Middle frontal gyrus (tissue), 1 donor: ENCODE results near the gene STARD3.
"Not testable (repeated sequence)": the region's sequence is repeated elsewhere in the genome, so short reads cannot be mapped to it uniquely, and the experiment has no call there.

ENCODE experiments used
- DNase-seq: peaks from one replicate; pipeline ENCODE4 v3.0.0-alpha.2; 2015; ENCODE audit warnings: low spot score; ENCODE audit errors: extremely low spot score

Gene STARD3

GRCh38 chr17:39636927-39637736 is at the start of gene STARD3:
STARD3 (plus strand) TSS chr17:39637144; CDS start chr17:39653532, 16,388 bp downstream.
- DNase-seq = peak; percentile 78

GRCh38 chr17:39590180-39590579 is 46.8 kb upstream of the STARD3 start:
- not testable (repeated sequence) for DNase-seq

DNA sequence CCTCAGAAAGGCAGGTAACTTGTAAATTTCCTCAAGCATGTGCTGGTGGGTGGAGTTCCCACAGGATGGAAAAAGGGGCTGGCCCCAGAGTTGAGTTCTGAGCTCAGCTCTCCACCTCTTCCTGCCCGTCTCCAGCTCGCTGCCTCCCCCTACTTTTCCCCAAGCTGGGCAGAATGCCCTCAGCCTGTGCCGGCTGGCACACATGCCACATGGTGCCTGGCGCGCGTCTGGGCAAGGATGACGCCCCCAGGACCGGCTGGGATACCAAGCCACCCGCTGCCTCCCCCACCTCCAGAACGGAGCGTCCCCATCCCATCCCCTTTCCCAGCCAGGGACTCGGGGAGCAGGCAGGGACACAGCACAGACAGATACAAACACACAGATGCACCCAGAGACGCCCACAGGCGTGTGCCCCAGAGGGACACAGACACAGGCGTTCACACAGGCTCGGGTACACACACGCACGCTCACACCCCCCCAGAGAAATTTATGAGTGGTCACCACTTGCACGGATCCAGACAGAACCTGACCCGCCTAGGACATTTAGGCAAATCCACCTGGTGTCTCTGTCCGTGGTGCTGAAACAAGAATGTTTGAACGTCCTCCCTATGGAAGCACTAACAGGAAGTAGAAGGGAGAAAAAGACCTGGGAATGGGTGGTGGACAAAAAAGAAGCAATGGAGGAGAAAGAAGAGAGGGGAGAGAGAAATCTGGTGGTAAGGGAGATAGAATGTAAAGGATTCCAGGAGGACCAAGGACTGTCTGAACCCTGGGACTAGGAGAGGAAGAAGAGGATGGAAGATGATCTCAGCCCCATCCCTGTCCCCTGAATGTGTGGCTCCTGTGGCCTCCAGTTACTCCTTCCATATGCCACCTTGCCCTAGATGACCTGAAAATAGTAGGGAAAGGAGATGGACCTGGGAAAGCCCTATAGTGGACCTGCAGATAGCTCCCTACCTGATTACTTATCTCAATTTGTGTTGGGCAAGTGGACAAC is 44.7 kb upstream of the STARD3 start:
- no peak for DNase-seq

GRCh38 chr17:39593371-39593770 is 43.6 kb upstream of the STARD3 start:
- no peak for DNase-seq

DNA sequence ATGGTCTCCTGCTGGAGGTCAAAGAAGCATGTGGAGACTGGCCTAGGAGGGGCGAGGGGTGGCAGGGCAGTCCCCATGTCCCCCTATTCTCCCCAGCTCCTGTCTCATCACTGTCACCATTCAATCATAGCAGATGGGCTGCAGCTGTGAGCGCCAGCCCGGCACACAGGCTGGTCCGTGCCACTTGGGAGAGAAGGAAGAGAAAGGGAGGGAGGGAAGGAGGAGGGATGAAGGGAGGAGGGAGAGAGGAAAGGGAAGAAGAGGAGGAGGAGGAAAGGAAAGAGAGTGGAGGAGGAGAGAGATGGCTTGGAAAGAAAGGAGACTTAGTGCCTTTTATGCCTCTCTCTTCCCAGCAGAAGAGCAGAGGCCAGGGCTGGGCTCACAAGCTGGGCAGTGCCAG is 41.6 kb upstream of the STARD3 start:
- no peak for DNase-seq

DNA sequence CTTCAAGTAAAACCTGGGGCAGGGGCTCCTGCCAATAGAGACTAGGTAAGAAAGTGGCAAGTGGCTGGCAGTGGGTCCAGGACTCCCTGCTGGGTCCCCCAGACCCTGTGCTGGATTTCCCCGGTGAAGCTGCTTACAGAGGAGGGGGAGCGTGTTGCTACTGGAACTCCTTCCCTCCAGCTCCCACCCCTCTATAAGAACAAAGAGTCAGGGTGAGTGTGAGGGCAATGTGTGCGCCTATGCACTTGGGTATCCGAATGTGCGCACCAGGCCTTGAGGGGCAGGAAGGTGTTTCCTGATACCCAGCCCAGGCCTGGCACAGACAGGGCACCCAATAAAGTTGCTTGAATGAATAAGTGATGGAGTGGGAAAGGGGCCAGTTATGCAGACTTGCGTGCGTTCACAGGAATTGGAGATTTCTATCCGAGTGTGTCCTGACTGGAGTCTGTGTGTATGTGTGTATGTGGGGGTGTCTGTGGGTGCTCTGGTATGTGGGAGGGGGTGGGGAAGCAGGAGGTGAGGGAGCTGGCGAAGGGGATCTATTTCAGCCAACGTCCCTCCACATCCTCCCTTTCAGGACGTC is 40.9 kb upstream of the STARD3 start:
- no peak for DNase-seq

DNA sequence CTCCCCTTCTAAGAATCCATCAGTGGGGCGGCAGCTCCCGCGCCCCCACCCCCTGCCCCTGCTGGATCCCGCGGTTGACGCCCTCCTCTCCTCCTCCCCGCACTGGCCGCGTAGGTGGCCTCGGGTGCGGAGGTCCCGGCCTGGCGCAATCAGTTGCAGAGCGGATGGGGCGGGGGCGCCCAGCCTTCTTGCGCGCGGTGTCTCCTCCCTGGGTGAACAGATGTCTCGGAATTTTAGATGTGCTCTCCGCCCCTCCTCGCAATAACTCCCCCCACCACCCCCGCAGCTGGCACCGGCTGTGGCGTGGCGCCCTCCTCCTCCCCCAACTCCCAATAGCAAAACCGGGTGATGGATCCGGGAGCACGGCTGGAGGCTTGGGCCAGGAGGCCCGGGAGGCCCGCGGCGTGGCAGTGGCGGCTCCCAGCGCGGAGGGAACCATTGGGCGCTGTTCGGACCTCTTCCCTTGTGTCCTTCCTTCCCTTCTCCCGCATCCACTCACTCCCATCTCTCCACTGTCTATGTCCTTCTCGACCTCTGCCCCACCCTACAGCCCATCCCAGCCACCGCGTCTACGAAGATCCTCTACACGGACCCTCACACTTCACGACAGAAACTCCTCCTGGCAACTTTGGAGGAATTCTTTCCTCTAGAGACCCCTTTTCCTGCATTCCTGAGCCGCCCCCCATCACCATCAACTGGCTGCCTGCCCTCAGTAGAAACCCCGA is 40.2 kb upstream of the STARD3 start:
- DNase-seq = no peak

- no peak for DNase-seq
Measured at GRCh38 chr17:39597372-39598046, 39.4 kb upstream of the STARD3 start.

DNA sequence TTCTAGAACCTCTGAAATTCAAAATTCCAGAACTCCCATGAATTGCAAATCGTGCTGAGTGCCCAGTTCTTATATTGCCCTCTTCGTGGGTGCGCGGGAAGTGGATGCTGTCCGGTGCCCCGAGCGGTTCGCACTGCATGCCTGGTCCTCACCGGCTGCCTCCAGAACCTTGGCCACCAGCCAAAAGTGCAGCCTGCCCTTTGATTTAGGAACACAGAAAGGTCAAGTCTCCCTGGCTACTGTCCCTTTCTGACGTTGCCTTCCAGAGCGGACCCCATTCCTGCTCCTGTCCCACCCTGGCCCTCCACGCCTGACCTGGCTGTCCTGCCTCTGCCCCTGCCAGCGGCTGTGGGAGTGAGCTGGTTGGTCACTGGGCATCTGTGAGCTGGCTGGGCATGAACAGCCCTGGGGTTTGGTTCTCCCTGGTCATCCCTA is 38.9 kb upstream of the STARD3 start:
- DNase-seq = no peak

DNA sequence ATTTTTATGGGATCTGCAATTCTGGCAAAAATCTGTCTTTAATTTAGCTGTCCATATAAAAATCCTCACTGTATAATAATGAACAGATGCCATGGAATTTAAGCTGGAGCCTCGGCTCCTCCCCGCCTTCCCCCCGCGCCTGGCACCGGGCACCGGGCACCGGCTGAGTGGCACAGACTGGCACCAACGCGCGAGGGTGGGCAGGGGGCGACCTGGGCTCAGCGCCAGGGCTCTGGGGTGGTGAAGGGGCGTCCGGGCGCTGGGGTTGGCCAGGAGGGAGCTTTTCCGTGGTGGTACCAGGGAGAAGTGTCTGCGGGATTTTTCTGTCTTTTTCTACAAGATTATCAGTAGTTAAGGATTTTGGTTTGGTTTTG is 38.3 kb upstream of the STARD3 start:
- DNase-seq = no peak

DNA sequence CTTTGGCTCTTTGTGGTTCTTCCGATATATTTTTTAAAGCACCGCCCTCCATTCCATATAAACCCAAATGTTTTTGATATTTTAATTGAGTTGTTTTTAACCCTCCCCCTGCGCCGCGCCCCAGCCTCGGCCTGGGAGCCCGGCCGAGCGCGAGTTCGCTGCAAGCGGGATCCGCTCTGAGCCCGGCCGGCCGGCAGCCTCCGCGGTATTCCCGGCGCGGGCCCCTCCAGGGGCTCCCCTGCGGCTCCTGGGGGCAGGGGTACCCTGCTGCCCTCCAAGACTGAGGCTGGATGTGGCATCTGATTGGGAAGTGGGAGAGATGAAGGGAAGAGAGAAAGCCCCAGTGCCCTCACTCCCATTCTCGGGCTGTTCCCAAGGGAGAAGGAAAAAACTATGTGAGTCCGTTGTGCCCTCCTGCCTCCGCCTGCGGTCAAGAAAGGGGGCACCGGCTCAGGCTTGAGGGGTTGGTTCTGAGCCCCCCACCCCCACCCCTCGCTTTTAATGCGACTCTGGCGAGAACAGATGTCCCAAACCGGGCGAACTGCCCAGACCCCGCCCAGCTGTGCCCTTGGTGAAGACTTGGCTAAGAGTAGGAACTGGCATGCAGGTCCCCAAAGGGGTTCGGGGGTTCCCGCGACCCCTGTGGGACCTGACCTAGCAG is 37.8 kb upstream of the STARD3 start:
- DNase-seq = no peak

- no peak for DNase-seq
Measured at GRCh38 chr17:39599665-39600231, 37.2 kb upstream of the STARD3 start.

- no peak for DNase-seq
Measured at GRCh38 chr17:39600288-39600996, 36.5 kb upstream of the STARD3 start.

DNA sequence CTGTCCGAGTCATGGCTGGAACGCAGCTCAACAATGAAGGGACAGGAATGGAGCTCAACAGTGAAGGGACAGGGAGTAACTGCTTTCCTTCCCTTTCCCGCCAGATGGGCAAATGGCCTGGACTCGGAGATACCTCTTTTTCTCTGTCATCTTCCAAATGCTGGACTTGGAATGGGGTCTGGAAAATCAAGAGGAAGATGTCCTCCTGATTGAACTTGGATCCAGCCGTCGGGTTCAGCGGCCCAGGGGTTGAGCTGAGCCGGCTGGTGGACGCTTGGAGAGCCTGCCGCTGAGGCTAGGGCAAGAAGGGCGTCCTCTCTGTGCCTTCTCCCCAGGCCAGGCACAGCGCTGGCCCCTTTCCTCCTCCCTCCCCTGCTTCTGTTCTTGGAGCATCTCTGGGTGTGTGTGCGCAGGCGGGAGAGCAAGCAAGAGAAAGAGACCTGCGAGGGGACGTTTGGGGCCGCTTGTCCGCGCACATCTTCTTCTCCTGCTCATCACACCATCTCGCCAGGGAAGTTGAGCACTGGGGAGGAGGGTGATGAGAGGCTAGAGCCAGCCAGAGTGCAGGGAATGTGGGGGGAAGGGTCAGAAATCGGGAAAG is 35.8 kb upstream of the STARD3 start:
- no peak for DNase-seq

DNA sequence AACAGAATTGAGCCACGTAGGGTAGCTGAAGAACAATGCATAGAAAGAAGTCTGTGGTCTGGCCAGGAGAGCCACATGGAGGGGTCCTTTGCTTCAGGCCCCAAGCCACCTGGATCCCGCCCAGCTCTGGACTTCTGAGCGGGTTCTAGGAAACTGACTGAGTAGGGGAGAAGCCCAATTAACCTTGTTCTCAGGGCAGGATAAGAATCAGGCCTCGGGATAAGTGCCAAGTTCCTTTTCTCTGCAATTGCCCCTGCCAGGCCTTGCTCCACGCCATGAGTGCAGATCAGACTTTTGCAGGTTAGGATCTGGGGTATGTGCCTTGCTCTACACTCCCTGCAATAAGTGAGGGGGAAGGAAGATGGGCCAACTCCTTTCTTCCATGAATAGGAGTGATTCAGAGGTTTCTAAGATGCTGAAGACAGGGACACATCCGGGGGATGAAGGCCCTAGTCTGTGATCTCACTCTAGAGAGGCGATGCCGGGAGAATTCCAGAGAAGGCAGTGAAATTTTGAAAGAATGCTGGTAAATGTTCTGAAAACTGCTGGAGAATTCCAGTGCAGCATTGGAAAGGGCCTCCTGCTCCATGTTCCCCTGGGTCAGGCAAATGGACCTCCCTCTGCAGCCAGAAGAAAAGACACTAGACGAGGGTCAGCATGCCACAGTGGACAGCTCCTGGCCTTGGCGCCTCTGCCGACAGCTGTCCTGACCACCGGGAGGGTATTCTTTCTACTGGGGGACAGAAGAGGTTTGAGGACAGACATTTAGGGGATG is 35.0 kb upstream of the STARD3 start:
- DNase-seq = no peak

GRCh38 chr17:39602533-39603303 is 34.2 kb upstream of the STARD3 start:
- no peak for DNase-seq
